GM13977 (cell line): ENCODE measurements around the gene ZNF652.

Experiments
- DNase-seq: peaks from one replicate; pipeline ENCODE4 v3.0.0; 2012; ENCODE audit warnings: low spot score
- CTCF ChIP-seq: IDR thresholded peaks from 2 replicates; pipeline ENCODE4 v1.5.1; 2012; ENCODE audit warnings: mild to moderate bottlenecking, control low read depth; ENCODE audit not compliant: insufficient read depth; ENCODE audit errors: extremely low read depth, missing control alignments
- in situ Hi-C: fragments of 300-500 bp; cut with MboI; formaldehyde crosslinking; loops from one replicate; pipeline ENCODE4 v1.12.0; 2022; ENCODE audit warnings: low sequenced_read_pairs, low pct_unique_long_range_greater_than_20kb, mixed read lengths, inconsistent platforms; ENCODE audit not compliant: unreplicated experiment

The ZNF652 gene

GRCh38 chr17:49299996-49300395 lies 62.1 kb downstream of the ZNF652 start:
- TF ChIP-seq CTCF: no peak
- no peak for DNase-seq
- in situ Hi-C loops: no loop called here

GRCh38 chr17:49298371-49298976 lies 63.6 kb downstream of the ZNF652 start:
- DNase-seq: no peak
- in situ Hi-C loops: no loop called here
- no peak for TF ChIP-seq CTCF

- in situ Hi-C loops: no loop called here
- TF ChIP-seq CTCF: no peak
- DNase-seq: no peak
Observed at GRCh38 chr17:49297141-49297540, 64.9 kb downstream of the ZNF652 start.

- in situ Hi-C loops: no loop called here
- no peak for TF ChIP-seq CTCF
- DNase-seq: no peak
Observed at GRCh38 chr17:49294122-49294521, 67.9 kb downstream of the ZNF652 start.

GRCh38 chr17:49292901-49293300 lies 69.1 kb downstream of the ZNF652 start:
- TF ChIP-seq CTCF: no peak
- DNase-seq: no peak
- in situ Hi-C loops: no loop called here

GRCh38 chr17:49291929-49292328 lies 70.1 kb downstream of the ZNF652 start:
- in situ Hi-C loops: no loop called here
- no peak for DNase-seq
- TF ChIP-seq CTCF: no peak
